H1 (cell line): Measurements from ENCODE around the gene ATG5. TPM values are rescaled to one million over a fixed set of nuclear protein-coding genes. Genes with fewer than 3 reads are reported as not detected.

Source experiments
- CTCF ChIA-PET: fragments of 300-600 bp; sonication (Branson Sonifier 250); formaldehyde crosslinking; loops from one replicate; lab custom pipeline; 2021; ENCODE audit not compliant: partially characterized antibody; lab: Charles Lee
- POLR2A ChIA-PET: fragments of 300-600 bp; sonication (Branson Sonifier 250); formaldehyde crosslinking; loops from one replicate; lab custom pipeline; 2021; ENCODE audit warnings: inconsistent platforms; ENCODE audit not compliant: partially characterized antibody; lab: Charles Lee
- DNase-seq, 2 experiments: peaks; one replicate each; pipeline versions ENCODE4 v3.0.0 to v3.0.0-alpha.2; 2010 to 2022; ENCODE audit warnings: low spot score in 2 of 2, low read depth in 1 of 2, mixed read lengths in 1 of 2
- FAIRE-seq: peaks from 2 replicates; lab custom pipeline; 2011; peaks lifted over from hg19 to GRCh38; lab: Jason Lieb, UNC
- H2AFZ ChIP-seq: 2 replicates; pipeline ENCODE4 v1.8.1; 2012; ENCODE audit warnings: low read length, inconsistent platforms
- H2AK5ac ChIP-seq: 2 replicates; pipeline ENCODE4 v1.6.1; 2013; ENCODE audit warnings: low read depth, low read length
- H2BK120ac ChIP-seq: replicated peaks from 2 replicates; pipeline ENCODE3; 2013; ENCODE audit warnings: low read depth, low read length, inconsistent platforms
- H2BK12ac ChIP-seq: 2 replicates; pipeline ENCODE4 v1.6.1; 2013; ENCODE audit warnings: low read depth, low read length
- H2BK15ac ChIP-seq: 2 replicates; pipeline ENCODE4 v1.6.1; 2013; ENCODE audit warnings: low read length
- H2BK20ac ChIP-seq: 2 replicates; pipeline ENCODE4 v1.6.1; 2013; ENCODE audit warnings: low read length
- H2BK5ac ChIP-seq: 2 replicates; pipeline ENCODE4 v1.6.1; 2013; ENCODE audit warnings: low read depth, low read length
- H3K14ac ChIP-seq: 2 replicates; pipeline ENCODE4 v1.6.1; 2013; ENCODE audit warnings: inconsistent platforms; ENCODE audit not compliant: insufficient read length
- H3K18ac ChIP-seq: 2 replicates; pipeline ENCODE4 v1.6.1; 2013; ENCODE audit warnings: low read length; ENCODE audit errors: extremely low read depth
- H3K23ac ChIP-seq: 2 replicates; pipeline ENCODE4 v1.6.1; 2013; ENCODE audit warnings: inconsistent platforms; ENCODE audit not compliant: insufficient read length
- H3K23me2 ChIP-seq: 2 replicates; pipeline ENCODE4 v1.6.1; 2013; ENCODE audit warnings: low read depth, low read length
- H3K27ac ChIP-seq: 2 replicates; pipeline ENCODE4 v1.6.1; 2011; ENCODE audit warnings: low read depth, low read length, inconsistent platforms
- H3K27me3 ChIP-seq, 4 experiments: replicated peaks in 1 of 4; 1 replicate in 1 of 4; 2 replicates in 3 of 4; pipeline versions ENCODE4 v1.6.1 to v1.8.1; 2011 to 2013; ENCODE audit warnings: low read length in 3 of 4, mild to moderate bottlenecking in 3 of 4, inconsistent platforms in 2 of 4, mixed read lengths in 2 of 4, moderate library complexity in 1 of 4; ENCODE audit not compliant: control insufficient read depth in 3 of 4, insufficient read depth in 3 of 4; ENCODE audit errors: extremely low read depth in 1 of 4
- H3K36me3 ChIP-seq, 4 experiments: 2 replicates each; pipeline versions ENCODE4 v1.6.1 to v1.8.1; 2011 to 2013; ENCODE audit warnings: mild to moderate bottlenecking in 4 of 4, low read length in 3 of 4, moderate library complexity in 2 of 4, control low read depth in 1 of 4, inconsistent platforms in 1 of 4; ENCODE audit not compliant: insufficient read depth in 4 of 4, control insufficient read depth in 2 of 4
- H3K4ac ChIP-seq: replicated peaks from 2 replicates; pipeline ENCODE3; 2013; ENCODE audit warnings: low read length, low read depth, mixed read lengths, inconsistent platforms; ENCODE audit not compliant: insufficient read length
- H3K4me1 ChIP-seq, 4 experiments: replicated peaks in 1 of 4; 1 replicate in 1 of 4; 2 replicates in 3 of 4; pipeline versions ENCODE4 v1.6.1 to v1.8.1; 2011 to 2013; ENCODE audit warnings: low read length in 3 of 4, inconsistent platforms in 2 of 4, mixed read lengths in 1 of 4; ENCODE audit not compliant: insufficient read depth in 4 of 4, control insufficient read depth in 3 of 4
- H3K4me2 ChIP-seq, 2 experiments: 2 replicates each; pipeline versions ENCODE4 v1.6.1 to v1.8.1; 2011 to 2013; ENCODE audit warnings: low read depth in 2 of 2, low read length in 2 of 2, control low read depth in 1 of 2, inconsistent platforms in 1 of 2, mild to moderate bottlenecking in 1 of 2; ENCODE audit not compliant: insufficient read depth in 1 of 2
- H3K4me3 ChIP-seq, 4 experiments: fragments of 200-600, 300-600 bp in 1 of 4; sonication (generic), shearing (Covaris generic), sonication (Bioruptor Twin) in 1 of 4; 2 replicates each; pipeline versions ENCODE4 v1.5.1 to v1.8.1; 2011 to 2016; ENCODE audit warnings: low read length in 4 of 4, low read depth in 3 of 4, control low read depth in 2 of 4, inconsistent platforms in 2 of 4, mild to moderate bottlenecking in 2 of 4, mixed read lengths in 1 of 4, moderate library complexity in 1 of 4; ENCODE audit not compliant: insufficient read depth in 2 of 4; ENCODE audit errors: extremely low read depth in 1 of 4
- H3K56ac ChIP-seq: replicated peaks from 2 replicates; pipeline ENCODE3; 2013; ENCODE audit warnings: low read depth, mild to moderate bottlenecking, mixed read lengths, low read length, inconsistent platforms; ENCODE audit not compliant: insufficient read length
- H3K79me1 ChIP-seq: 2 replicates; pipeline ENCODE4 v1.6.1; 2013; ENCODE audit warnings: low read depth, low read length, control low read depth
- H3K79me2 ChIP-seq, 2 experiments: 2 replicates each; pipeline versions ENCODE4 v1.6.1 to v1.8.1; 2012 to 2013; ENCODE audit warnings: low read length in 2 of 2, mild to moderate bottlenecking in 2 of 2, inconsistent platforms in 1 of 2; ENCODE audit not compliant: insufficient read depth in 2 of 2, control insufficient read depth in 1 of 2
- H3K9ac ChIP-seq, 4 experiments: replicated peaks in 1 of 4; 1 replicate in 1 of 4; 2 replicates in 3 of 4; pipeline versions ENCODE4 v1.6.1 to v1.8.1; 2011 to 2013; ENCODE audit warnings: low read depth in 3 of 4, low read length in 3 of 4, control low read depth in 2 of 4, mild to moderate bottlenecking in 2 of 4, moderate library complexity in 2 of 4, inconsistent platforms in 1 of 4; ENCODE audit errors: extremely low read depth in 1 of 4
- H3K9me3 ChIP-seq, 2 experiments: 2 replicates each; pipeline versions ENCODE4 v1.6.1 to v1.8.1; 2012 to 2013; ENCODE audit warnings: mild to moderate bottlenecking in 2 of 2, moderate library complexity in 2 of 2, control low read depth in 1 of 2, inconsistent platforms in 1 of 2, low read depth in 1 of 2, low read length in 1 of 2, mixed read lengths in 1 of 2; ENCODE audit not compliant: insufficient read depth in 2 of 2
- H4K20me1 ChIP-seq, 2 experiments: replicated peaks in 1 of 2; 2 replicates each; pipeline versions ENCODE3 to v1.8.1; 2011 to 2013; ENCODE audit warnings: inconsistent platforms in 2 of 2, low read length in 2 of 2, mild to moderate bottlenecking in 1 of 2; ENCODE audit not compliant: insufficient read depth in 2 of 2, control insufficient read depth in 1 of 2
- H4K5ac ChIP-seq: 2 replicates; pipeline ENCODE4 v1.6.1; 2013; ENCODE audit warnings: low read length, low read depth, mixed read lengths, inconsistent platforms; ENCODE audit not compliant: insufficient read length
- H4K8ac ChIP-seq: 2 replicates; pipeline ENCODE4 v1.8.0; 2013; ENCODE audit warnings: mild to moderate bottlenecking, moderate library complexity, low read length, inconsistent platforms; ENCODE audit not compliant: insufficient read depth; ENCODE audit errors: extremely low read depth
- H4K91ac ChIP-seq: replicated peaks from 2 replicates; pipeline ENCODE3; 2013; ENCODE audit warnings: low read length, mixed read lengths, inconsistent platforms; ENCODE audit not compliant: insufficient read length
- ATF3 ChIP-seq: IDR thresholded peaks from 2 replicates; pipeline ENCODE4 v1.6.1; 2011; ENCODE audit warnings: low read depth, mild to moderate bottlenecking, low read length; ENCODE audit not compliant: insufficient read depth
- CHD1 ChIP-seq: IDR thresholded peaks from 2 replicates; pipeline ENCODE4 v1.6.1; 2012; ENCODE audit warnings: low read depth, low read length, improper control_type of control experiment
- GTF2F1 ChIP-seq: IDR thresholded peaks from 2 replicates; pipeline ENCODE4 v1.6.1; 2012; ENCODE audit warnings: low read depth, low read length, improper control_type of control experiment, borderline replicate concordance
- MAX ChIP-seq: IDR thresholded peaks from 2 replicates; pipeline ENCODE4 v1.6.1; 2012; ENCODE audit warnings: inconsistent platforms
- PHF8 ChIP-seq: fragments of 200-600 bp; sonication (generic); conservative IDR thresholded peaks from 2 replicates; pipeline ENCODE4 v1.7.1; 2012; ENCODE audit warnings: low read depth, mild to moderate bottlenecking, inconsistent platforms, low read length, moderate library complexity
- SIX5 ChIP-seq: IDR thresholded peaks from 2 replicates; pipeline ENCODE4 v1.6.1; 2011; ENCODE audit warnings: mild to moderate bottlenecking, low read depth, low read length
- SP1 ChIP-seq: IDR thresholded peaks from 2 replicates; pipeline ENCODE4 v1.6.1; 2011; ENCODE audit warnings: low read depth, low read length
- SUZ12 ChIP-seq: fragments of 200-600 bp; sonication (generic); IDR thresholded peaks from 2 replicates; pipeline ENCODE4 v1.6.1; 2012; ENCODE audit warnings: mild to moderate bottlenecking, inconsistent platforms, low read length, moderate library complexity, mixed read lengths
- TAF7 ChIP-seq: optimal IDR thresholded peaks from 2 replicates; pipeline ENCODE3; 2011; ENCODE audit warnings: low read depth, mild to moderate bottlenecking, inconsistent platforms, low read length, moderate library complexity, borderline replicate concordance
- TBP ChIP-seq: IDR thresholded peaks from 2 replicates; pipeline ENCODE4 v1.6.1; 2011; ENCODE audit warnings: low read depth, low read length, improper control_type of control experiment
- TEAD4 ChIP-seq: IDR thresholded peaks from 2 replicates; pipeline ENCODE4 v1.6.1; 2012; ENCODE audit warnings: low read depth, low read length, inconsistent platforms, mixed read lengths
- WGBS, 2 experiments: shearing (Covaris generic) in 1 of 2; methylation state at CpG; one replicate each; pipeline versions ENCODE4 v1.1.6 to v1.1.7; 2013 to 2015; ENCODE audit warnings: low lambda C conversion rate in 2 of 2, mixed read lengths in 2 of 2, inconsistent platforms in 1 of 2, low coverage in 1 of 2, missing lambda C conversion rate in 1 of 2; ENCODE audit not compliant: insufficient replicate concordance in 2 of 2, insufficient coverage in 1 of 2, insufficient read length in 1 of 2; ENCODE audit errors: extremely low coverage in 1 of 2, missing lambda C conversion rate in 1 of 2; 5-methylcytosine and 5-hydroxymethylcytosine counted together
- polyA plus RNA-seq, 7 experiments: library from polyadenylated mRNA; depleted of rRNA in 3 of 7; stranded (reverse) in 5 of 7; unstranded in 2 of 7; fragments of >200 nt in 5 of 7; fragments of 200-250 nt in 2 of 7; gene quantifications; 1 replicate in 5 of 7; 2 replicates in 1 of 7; 4 replicates in 1 of 7; pipeline versions ENCODE4 v1.2.1 to v1.2.3, GENCODE V29; 2011 to 2013; ENCODE audit warnings: missing spikeins in 2 of 7, mixed read lengths in 2 of 7
- total RNA-seq: library from RNA; stranded (reverse); fragmentation: NEBNext Ultra II Directional; extraction: Animal tissue kit (Norgen Biotek cat#: 25700); gene quantifications from 2 replicates; pipeline ENCODE4 v1.2.1, GENCODE V29; 2021

ATG5 gene
- total and polyA plus RNA-seq, 2 of the 8 experiments (the other 6 are each of a cell fraction or from before 2014, with no cell fraction given): 18.2 to 39.0 TPM

- H3K27me3 ChIP-seq: no peaks in the 10 kb centered on the region
- H3K23me2 ChIP-seq: peaks cover 3% of the 10 kb centered on the region; the same call in 1 of the 2 replicates
- H3K4me1 ChIP-seq: peaks cover 0 to 8% (median 7%) of the 10 kb centered on the region in 4 experiments; a peak in 4 of 7 replicates
- no peak overlapping the region for H2BK120ac ChIP-seq
- no peak overlapping the region for H3K14ac ChIP-seq
- H2BK15ac ChIP-seq: no peak overlapping the region
- no peak overlapping the region for H2BK12ac ChIP-seq
- no peak overlapping the region for H3K4ac ChIP-seq
- H3K4me2 ChIP-seq: no peak overlapping the region
- POLR2A ChIA-PET: no interaction called here
- no peaks in the 10 kb centered on the region for H3K36me3 ChIP-seq
- H4K5ac ChIP-seq: no peak overlapping the region
- no peak overlapping the region for H3K23ac ChIP-seq
- no peak overlapping the region for H2AK5ac ChIP-seq
- no peak overlapping the region for H2AFZ ChIP-seq
- H3K79me1 ChIP-seq: no peaks in the 10 kb centered on the region
- no peak overlapping the region for H2BK20ac ChIP-seq
- no peak overlapping the region for H4K91ac ChIP-seq
- H4K8ac ChIP-seq: no peak overlapping the region
- FAIRE-seq (no peak), DNase-seq (no peak)
- H3K4me3 ChIP-seq: no peak overlapping the region
- WGBS, 2 experiments: 90% methylated on average over 4 of the region's 4 CpGs; no CpG with 5 or more reads in 1 of the 2 experiments
- no peak overlapping the region for H2BK5ac ChIP-seq
- H3K27ac ChIP-seq: no peak overlapping the region
- no peaks in the 10 kb centered on the region for H3K9me3 ChIP-seq
- H3K18ac ChIP-seq: no peak overlapping the region
- no peaks in the 10 kb centered on the region for H3K79me2 ChIP-seq
- no peak overlapping the region for H3K56ac ChIP-seq
- H4K20me1 ChIP-seq: no peaks in the 10 kb centered on the region
- CTCF ChIA-PET: interaction anchor here (0.7 to 2.1 kb wide), 4 partner anchors 10 to 78 kb away, joined by 3 to 7 read pairs (median 4); no protein-coding TSS in a partner anchor
- H3K9ac ChIP-seq: no peak overlapping the region
- TF ChIP-seq TAF7: no peak
- TF ChIP-seq SP1: no peak
- TF ChIP-seq PHF8: no peak
- no peak for TF ChIP-seq TEAD4
- TF ChIP-seq SUZ12: no peak
- TF ChIP-seq CHD1: no peak
- no peak for TF ChIP-seq TBP
- TF ChIP-seq MAX: no peak
- no peak for TF ChIP-seq ATF3
- TF ChIP-seq GTF2F1: no peak
- TF ChIP-seq SIX5: no peak
Observed at GRCh38 chr6:106145144-106145543, 180.4 kb downstream of the ATG5 start.
